Dermis microvascular lymphatic vessel endothelial cell (primary cell): ENCODE results near the gene KIF1B. TPM values are rescaled to one million over a fixed set of nuclear protein-coding genes. Genes with fewer than 3 reads are reported as not detected.
A peak's percentile ranks its signal among the peaks of the same experiment; 100 is the strongest.
"Not testable (repeated sequence)": the region's sequence is repeated elsewhere in the genome, so short reads cannot be mapped to it uniquely, and the experiment has no call there.

Experiments
- DNase-seq, 2 donors: peaks; one replicate each; pipeline versions ENCODE4 v3.0.0 to v3.0.0-alpha.2; 2010; ENCODE audit warnings: low read depth in 2 of 2
- total RNA-seq: library from RNA; depleted of rRNA; stranded (reverse); fragments of >200 nt; gene quantifications from 2 replicates; pipeline ENCODE4 v1.2.1, GENCODE V29; 2014

Gene KIF1B
- total RNA-seq, 1 donor from 2014 or later = 23.0 TPM

DNA sequence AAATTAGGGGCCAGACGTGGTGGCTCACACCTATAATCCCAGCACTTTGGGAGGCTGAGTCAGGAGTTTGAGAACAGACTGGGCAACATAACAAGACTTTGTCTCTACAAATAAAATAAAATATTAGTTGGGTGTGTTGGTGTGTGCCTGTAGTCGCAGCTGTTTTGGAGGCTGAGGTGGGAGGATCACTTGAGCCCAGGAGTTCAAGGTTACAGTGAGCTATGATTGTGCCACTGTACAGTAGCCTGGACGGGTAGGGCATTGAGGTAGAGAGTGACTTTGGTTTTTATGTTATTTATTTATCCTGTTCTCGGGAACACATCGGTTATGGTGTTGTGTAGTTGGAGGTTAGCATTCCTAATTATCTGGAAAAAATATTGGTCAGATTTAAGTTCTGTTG lies 19.5 kb downstream of the KIF1B start:
- DNase-seq = no peak

GRCh38 chr1:10232163-10232562 lies 21.8 kb downstream of the KIF1B start:
- DNase-seq = no peak

DNA sequence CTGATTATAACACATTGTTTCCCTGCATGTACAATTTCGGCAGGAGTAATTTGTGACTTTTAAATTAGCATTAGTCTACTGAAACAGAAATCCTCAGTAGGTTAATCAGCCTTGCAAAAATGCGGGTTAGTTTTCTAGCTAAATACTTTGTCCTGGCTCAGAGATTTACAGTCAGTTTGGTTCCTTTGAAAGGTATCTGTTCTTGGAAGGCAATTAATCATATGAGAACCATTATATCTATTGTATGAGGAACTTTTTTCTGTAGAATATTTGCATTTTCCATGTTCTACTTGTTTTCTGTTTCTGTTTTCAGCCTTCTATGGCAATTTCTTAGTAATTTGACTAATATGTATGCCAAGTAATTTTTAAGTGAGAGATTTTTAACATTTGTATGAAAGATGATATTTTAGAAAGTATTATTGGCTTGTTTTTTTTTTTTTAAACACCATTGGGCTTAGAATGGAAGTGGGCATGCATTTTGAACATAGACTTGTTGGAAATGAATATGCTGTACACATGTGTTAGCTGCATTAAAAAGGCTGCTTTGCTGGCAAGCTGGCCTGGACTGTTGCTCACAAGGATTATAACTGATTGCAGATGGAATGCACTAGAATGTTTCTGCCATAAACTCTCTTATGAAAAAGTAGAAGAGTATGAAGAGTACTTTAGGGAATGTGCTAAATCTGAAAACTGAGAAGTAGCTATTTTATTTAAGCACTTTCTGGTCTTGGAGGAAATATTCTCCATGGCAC lies 26.2 kb downstream of the KIF1B start:
- no peak for DNase-seq

DNA sequence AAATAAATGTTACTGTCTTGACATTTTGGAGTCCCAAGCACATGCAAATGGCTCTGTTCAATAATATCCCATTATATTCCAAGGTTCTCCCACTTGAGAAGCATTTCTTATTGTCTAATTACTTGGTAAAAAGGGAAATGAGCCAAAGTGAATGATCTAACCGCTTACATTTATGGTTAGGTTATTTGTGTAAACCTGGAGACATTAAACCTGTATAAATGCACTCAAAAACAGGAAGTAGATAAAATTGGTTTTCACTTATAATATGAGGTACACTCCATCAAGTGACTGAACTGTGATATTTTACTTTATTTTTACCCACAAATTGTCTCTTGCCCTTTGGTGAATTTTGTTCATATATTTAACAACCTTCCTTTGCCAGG lies 26.8 kb downstream of the KIF1B start:
- no peak for DNase-seq

- no peak for DNase-seq
These were observed 31.8 kb downstream of the KIF1B start for GRCh38 chr1:10242135-10242534.

- DNase-seq = no peak
These were observed 32.4 kb downstream of the KIF1B start for GRCh38 chr1:10242811-10243210.

DNA sequence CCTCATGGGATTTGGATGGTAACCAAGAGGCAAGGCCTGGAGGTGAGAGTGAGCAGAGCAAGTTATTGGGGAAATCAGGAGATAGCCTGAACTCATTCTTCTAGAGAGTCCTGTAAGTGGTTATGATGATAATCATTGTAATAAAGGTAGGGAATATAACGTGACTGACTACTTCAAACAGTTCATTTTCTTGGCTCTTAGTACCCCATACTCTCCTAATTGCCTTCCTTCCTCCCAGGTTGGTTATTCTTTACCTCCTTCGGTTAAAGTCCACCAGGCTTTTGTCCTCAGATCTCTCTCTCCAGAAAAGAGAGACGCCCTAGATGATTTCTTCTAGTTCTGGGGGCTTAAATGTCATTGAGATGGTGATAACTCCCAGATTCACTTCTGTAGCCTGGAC lies 35.3 kb downstream of the KIF1B start:
- DNase-seq = no peak

GRCh38 chr1:10249808-10250457 lies 39.6 kb downstream of the KIF1B start:
- DNase-seq = no peak

DNA sequence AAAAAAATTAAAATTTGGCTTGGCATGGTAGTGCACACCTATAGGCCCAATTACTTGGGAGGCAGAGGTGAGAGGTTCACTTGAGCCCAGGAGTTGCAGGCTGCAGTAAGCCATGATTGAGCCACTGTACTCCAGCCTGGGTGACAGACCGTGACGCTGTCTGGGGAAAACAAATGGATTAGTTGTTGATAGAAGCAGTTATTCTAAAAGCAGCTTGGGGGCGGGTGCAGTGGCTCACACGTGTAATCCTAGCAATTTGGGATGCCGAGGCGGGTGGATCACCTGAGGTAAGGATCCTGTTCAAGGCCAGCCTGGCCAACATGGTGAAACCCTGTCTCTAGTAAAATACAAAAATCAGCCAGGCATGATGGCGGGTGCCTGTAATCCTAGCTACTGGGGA lies 40.3 kb downstream of the KIF1B start:
- no peak for DNase-seq

DNA sequence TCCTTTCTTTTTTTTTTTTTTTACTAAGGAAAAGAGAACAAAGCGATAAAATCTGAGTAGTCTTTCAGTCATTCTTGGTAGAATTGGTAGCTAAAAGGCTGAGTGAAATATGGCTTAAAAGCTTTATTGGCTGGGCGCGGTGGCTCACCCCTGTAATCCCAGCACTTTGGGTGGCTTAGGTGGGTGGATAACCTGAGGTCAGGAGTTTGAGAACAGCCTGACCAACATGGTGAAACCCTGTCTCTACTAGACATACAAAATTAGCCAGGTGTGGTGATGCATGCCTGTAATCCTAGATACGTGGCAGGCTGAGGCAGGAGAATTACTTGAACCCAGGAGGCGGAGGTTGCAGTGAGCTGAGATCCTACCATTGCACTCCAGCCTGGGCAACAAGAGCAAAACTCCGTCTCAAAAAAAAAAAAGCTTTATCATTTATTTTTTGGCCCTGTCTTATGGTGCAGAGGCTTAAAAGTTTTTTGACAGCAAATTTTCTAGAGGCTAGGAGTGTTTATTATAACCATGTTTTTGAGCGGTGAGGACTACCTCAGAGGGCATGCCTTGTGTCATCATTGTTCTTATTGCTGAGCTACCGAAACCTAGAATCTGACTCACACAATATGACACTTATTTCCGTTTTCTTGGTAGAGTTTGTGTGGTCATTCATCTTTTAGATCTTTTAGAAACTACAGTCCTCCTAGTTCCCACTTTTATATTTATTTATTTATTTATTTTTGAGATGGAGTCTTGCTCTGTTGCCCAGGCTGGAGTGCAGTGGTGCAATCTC lies 41.1 kb downstream of the KIF1B start:
- peak in 1 of 2 donors; percentile 48 for DNase-seq

DNA sequence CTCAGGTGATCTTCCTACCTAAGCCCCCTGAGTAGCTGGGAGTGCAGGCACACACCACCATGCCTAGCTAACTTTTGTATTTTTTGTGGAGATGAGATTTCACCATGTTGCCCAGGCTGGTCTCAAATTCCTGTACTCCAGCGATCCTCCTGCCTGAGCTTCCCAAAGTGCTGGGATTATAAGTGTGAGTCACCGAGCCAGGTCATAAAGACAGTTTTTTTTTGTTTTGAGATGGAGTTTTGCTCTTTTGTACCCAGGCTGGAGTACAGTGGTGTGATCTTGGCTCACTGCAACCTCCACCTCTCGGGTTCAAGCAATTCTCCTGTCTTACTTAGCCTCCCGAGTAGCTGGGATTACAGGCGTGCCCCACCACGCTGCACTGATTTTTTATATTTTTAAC lies 42.1 kb downstream of the KIF1B start:
- DNase-seq = peak in 1 of 2 donors; percentile 13

DNA sequence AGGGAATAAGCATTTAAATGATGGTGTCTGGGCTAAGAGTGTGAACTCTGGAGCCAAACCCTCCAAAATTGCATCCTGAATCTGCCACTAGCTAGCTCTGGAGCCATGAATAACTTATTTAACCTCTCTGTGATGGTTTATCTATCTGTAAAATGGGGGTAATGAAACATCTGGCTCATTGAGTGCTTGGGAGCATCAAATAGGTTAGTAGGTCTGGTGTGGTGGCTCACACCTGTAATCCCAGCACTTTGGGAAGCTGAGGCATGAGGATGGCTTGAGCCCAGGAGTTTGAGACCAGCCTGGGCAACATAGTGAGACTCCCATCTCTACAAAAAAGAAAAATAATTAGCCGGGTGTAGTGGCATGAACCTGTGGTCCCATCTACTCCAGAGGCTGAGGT lies 42.8 kb downstream of the KIF1B start:
- no peak for DNase-seq

GRCh38 chr1:10253755-10254154 lies 43.4 kb downstream of the KIF1B start:
- DNase-seq = peak; percentile 53 to 61

- DNase-seq = peak in 1 of 2 donors; percentile 41
These were observed 47.5 kb downstream of the KIF1B start for GRCh38 chr1:10257851-10258250.

- not testable (repeated sequence) for DNase-seq
These were observed 49.2 kb downstream of the KIF1B start for GRCh38 chr1:10259547-10259946.

GRCh38 chr1:10263450-10264082 lies 53.2 kb downstream of the KIF1B start:
- no peak for DNase-seq

- no peak for DNase-seq
These were observed 54.7 kb downstream of the KIF1B start for GRCh38 chr1:10265027-10265426.

DNA sequence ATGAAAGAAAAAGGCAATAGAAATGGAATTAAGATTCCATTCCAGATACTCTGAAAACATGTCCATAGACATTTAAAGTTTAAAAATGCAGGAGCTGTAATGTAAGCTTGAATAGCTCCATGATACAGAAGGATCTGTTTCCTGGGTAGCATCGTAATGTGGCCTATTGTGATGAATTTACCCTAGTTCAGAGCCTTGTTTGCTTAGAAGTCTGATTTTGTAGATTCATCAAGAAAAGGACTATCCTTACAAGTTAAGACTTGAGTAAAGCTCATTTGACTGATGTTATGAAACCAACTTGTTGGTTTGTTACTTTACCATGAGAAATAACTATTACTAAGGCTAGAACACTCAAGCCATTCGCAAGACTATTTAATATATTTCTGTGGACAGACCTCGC lies 55.5 kb downstream of the KIF1B start:
- no peak for DNase-seq

DNA sequence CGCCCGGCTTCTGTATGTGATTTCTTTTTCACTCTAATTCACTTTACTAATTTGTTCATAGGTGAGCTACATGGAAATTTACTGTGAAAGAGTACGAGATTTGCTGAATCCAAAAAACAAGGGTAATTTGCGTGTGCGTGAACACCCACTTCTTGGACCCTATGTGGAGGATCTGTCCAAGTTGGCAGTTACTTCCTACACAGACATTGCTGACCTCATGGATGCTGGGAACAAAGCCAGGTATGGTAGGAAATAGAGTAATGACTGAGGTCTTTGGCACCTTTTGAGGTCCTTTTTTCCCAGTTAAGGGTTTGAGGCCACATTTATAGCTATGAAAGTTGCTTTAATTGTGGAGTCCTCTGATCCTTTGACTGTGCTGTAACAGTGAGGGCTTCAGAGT lies 56.9 kb downstream of the KIF1B start:
- DNase-seq = peak in 1 of 2 donors; percentile 23

DNA sequence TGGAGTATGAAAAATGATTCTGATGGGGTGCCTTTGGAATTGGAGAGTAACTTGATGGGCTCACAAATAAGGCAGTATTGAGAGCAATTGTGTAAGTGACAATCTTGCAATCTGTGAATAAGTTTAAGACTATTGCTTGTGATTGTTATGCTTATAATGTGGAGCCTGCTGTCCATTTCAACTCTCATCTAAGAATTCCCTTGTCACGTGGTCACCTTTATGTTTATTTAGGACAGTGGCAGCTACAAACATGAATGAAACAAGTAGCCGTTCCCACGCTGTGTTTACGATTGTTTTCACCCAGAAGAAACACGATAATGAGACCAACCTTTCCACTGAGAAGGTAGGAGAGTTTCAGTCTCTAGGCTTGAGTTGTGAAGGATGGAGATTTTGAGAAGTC lies 57.6 kb downstream of the KIF1B start:
- DNase-seq = no peak

DNA sequence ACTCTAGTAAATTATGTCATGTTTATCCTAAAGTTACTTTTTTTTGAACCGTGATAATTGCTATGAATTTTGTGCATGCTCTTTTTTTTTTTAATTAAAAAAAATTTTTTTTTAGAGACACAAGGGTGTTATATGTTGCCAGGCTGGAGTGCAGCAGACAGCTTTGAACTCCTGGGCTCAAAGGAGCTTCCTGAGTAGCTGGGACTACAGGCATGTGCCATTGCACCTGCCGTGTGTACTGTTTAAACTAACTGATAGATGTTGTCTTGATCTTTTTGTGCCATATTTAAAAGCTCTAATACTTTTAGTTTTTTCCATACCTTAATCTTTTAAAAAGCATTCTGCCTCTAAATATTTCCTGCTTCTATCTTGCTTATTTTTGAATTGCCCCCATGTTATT lies 60.7 kb downstream of the KIF1B start:
- DNase-seq = no peak

- DNase-seq = no peak
These were observed 61.5 kb downstream of the KIF1B start for GRCh38 chr1:10271869-10272268.
